Measurements from ENCODE around the gene UBE2U.
"Not testable (repeated sequence)": the region's sequence is repeated elsewhere in the genome, so short reads cannot be mapped to it uniquely, and the experiment has no call there.

UBE2U gene

GRCh38 chr1:64194168-64195080 lies 9.0 kb upstream of the UBE2U start:
- no peak for DNase-seq

GRCh38 chr1:64195081-64195395 lies 8.4 kb upstream of the UBE2U start:
- DNase-seq: no peak

- no peak for DNase-seq
These were observed 7.2 kb upstream of the UBE2U start for GRCh38 chr1:64196074-64196870.

- DNase-seq: no peak
These were observed 6.3 kb upstream of the UBE2U start for GRCh38 chr1:64197076-64197475.

- DNase-seq: no peak
These were observed 4.3 kb upstream of the UBE2U start for GRCh38 chr1:64199154-64199553.

GRCh38 chr1:64200064-64200463 lies 3.4 kb upstream of the UBE2U start:
- no peak for DNase-seq

GRCh38 chr1:64209221-64209620 lies 5.8 kb downstream of the UBE2U start:
- DNase-seq: no peak

GRCh38 chr1:64212031-64212430 lies 8.6 kb downstream of the UBE2U start:
- no peak for DNase-seq

GRCh38 chr1:64215576-64215975 lies 12.2 kb downstream of the UBE2U start:
- no peak for DNase-seq

GRCh38 chr1:64220241-64220640 lies 16.8 kb downstream of the UBE2U start:
- no peak for DNase-seq

- peak; percentile 5 for DNase-seq
These were observed 20.1 kb downstream of the UBE2U start for GRCh38 chr1:64223329-64224151.

GRCh38 chr1:64224236-64224635 lies 20.8 kb downstream of the UBE2U start:
- not testable (repeated sequence) for DNase-seq

GRCh38 chr1:64228167-64228957 lies 24.9 kb downstream of the UBE2U start:
- DNase-seq: no peak

GRCh38 chr1:64229307-64229706 lies 25.9 kb downstream of the UBE2U start:
- no peak for DNase-seq

GRCh38 chr1:64231153-64231552 lies 27.7 kb downstream of the UBE2U start:
- no peak for DNase-seq

- no peak for DNase-seq
These were observed 28.2 kb downstream of the UBE2U start for GRCh38 chr1:64231654-64232053.

GRCh38 chr1:64234714-64235113 lies 31.3 kb downstream of the UBE2U start:
- DNase-seq: no peak

- DNase-seq: no peak
These were observed 31.8 kb downstream of the UBE2U start for GRCh38 chr1:64235181-64235580.

- DNase-seq: no peak
These were observed 32.5 kb downstream of the UBE2U start for GRCh38 chr1:64235910-64236309.

GRCh38 chr1:64236541-64236954 lies 33.1 kb downstream of the UBE2U start:
- no peak for DNase-seq

- not testable (repeated sequence) for DNase-seq
These were observed 36.1 kb downstream of the UBE2U start for GRCh38 chr1:64239519-64239918.

GRCh38 chr1:64240206-64240605 lies 36.8 kb downstream of the UBE2U start:
- no peak for DNase-seq
